Activated CD8-positive, alpha-beta memory T cell treated with anti-CD3 and anti-CD28 coated beads, Interleukin-2, amount 50 U/mL, for 24 hours (primary cell): Measurements from ENCODE around the gene LAMC1.

Experiments used
- DNase-seq: peaks from one replicate; pipeline ENCODE4 v3.0.0-alpha.2; 2020; ENCODE audit errors: extremely low read depth

The LAMC1 gene

DNA sequence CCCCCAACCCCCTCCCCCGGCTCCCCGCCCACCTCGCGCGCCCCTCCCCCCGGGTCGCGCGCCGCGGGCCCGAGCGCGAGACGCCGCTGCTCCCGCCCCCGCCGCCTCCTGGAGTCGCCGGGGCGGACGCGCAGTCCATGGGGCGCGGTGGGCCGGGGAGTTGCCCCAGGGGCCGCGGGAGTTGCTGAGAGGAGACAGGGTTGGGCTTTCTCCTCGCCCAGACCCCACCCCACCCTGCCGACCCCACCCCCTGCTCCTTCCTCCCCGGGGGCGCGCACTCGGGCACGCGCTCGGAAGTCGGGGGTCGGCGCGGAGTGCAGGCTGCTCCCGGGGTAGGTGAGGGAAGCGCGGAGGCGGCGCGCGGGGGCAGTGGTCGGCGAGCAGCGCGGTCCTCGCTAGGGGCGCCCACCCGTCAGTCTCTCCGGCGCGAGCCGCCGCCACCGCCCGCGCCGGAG is at the start of gene LAMC1:
LAMC1 (plus strand) TSS at position 275 of the 455 bp plus-strand sequence. CDS start 297 bp downstream, outside the sequence.
- no peak for DNase-seq

DNA sequence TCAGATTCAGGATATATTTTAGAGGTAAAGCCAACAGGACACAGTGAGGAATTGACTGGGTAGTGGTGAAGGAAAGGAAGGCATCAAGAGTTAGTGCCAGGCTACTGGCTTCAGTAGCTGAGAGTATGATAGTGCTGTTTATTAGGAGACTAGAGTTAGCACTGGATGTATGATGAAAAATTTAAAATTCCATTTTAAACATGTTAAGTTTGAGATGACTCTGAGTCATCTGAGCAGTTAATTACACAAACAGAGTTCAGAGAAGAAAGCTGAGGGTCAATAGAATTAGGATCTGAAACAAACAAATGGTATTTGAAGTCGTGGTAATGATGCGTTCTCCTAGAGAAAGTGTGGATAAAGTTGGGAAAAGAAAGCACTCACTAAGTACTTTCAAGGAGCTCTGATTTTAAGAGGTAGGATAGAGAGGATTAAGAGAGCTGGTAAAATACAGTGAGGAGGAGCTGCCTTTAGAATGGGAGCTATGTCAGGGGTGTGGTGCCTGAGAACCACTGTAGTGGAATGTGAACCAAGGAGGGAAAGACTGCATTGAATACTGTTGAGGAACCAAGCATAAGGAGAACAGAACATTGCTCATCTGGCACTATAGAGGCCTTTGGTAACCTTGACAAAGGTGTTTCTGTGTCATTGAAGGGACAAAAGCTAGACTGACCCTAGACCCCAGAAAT is 48.6 kb upstream of the LAMC1 start:
- DNase-seq = no peak

GRCh38 chr1:182977480-182977879 is 45.7 kb upstream of the LAMC1 start:
- DNase-seq = no peak

DNA sequence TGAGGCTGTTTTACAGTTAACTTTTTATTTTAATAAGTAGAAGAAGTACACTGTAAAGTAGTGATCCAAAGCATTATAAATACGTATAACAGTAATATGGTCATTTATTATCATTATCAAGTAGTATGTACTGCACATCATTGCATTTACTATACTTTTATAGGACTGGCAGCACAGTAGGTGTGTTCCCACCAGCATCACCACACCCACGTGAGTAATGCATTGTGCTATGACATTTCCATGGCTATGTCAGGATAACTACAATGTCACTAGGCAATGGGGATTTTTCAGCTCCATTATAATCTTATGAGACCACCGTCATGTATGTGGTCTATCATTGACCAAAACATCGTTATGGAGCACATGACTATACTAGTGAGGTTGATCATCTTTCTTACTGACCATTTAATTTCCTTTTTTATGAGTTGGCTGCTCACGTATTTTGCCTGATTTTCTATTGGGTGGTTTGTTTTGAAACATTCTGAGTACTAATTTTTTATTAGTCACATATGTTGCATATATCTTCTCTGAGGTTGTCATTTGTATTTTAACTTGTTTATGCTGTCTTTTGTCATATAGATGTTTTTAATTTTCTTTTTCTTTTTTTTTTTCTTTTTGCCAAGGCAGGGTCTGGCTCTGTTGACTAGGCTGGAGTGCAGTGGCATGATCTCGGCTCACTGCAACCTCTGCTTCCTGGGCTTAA is 44.9 kb upstream of the LAMC1 start:
- DNase-seq = no peak

- no peak for DNase-seq
Observed at GRCh38 chr1:182984138-182984537, 39.1 kb upstream of the LAMC1 start.

GRCh38 chr1:182984621-182985020 is 38.6 kb upstream of the LAMC1 start:
- DNase-seq = no peak

DNA sequence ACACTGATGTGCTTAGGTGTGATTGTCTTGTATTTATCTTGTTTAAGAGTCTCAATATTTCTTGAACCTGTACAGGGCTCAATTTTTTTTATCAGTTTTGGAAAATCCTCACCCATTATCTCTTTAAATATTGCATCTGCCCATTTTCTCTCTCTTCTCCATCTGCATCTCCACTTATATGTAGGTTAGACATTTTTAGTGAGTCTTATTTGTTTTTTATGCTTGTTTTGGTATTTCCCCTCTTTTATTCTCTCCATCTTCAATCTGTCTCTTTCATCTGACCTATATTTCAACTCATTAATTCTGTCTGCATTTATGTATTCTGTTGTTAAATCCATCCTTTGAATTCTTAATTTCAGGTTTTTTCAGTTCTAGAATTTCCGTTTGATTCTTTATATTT is 37.3 kb upstream of the LAMC1 start:
- DNase-seq = no peak

DNA sequence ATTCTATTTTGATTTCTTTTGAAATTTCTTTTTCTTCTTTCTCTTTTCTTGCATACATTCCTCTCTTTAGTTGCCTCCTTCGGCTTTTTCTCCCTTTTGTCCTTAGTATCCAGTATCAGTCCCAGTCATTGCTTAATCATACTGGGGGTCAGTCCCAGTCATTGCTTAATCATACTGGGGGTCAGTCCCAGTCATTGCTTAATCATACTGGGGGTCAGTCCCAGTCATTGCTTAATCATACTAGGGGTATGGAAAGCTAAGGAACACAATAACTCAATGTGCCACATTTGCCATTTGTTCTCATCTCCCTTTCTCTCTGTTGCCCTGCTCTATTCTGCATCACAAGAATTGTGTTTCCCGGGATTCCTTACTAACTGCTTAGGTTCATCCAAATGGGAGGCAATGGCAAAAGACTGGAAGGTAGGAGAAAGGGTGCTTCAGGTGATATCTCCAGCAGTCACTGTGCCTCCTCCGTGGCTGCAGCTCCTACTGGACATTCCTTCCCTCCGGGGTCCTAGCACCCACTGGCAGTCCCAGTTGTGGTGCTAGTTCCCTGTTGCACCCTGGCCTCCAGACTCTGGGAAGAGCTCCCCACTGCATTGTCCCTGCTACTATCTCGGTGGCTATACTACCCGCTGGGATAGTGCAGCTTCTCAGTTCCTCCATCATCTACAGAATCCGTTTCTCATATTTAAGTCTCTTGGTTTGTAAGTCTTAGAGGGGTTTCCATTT is 32.6 kb upstream of the LAMC1 start:
- DNase-seq = no peak

DNA sequence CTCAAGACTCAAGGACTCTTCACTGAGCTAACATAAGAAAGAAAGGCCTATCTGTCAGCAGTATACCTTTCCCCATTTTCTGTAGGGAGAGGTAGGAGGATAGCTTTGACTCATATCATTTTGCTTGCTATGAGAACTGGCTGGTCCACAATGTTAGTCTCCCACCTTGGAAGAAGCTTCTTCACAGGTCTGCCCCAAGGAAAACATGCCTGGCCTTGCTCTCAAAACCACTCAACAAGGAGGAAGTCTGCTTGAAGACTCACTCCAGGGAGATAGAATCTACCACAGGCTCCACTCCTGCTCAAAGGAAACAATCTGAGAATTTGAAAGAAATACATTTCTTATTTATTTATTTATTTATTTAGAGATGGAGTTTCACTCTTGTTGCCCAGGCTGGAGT is 29.5 kb upstream of the LAMC1 start:
- no peak for DNase-seq

DNA sequence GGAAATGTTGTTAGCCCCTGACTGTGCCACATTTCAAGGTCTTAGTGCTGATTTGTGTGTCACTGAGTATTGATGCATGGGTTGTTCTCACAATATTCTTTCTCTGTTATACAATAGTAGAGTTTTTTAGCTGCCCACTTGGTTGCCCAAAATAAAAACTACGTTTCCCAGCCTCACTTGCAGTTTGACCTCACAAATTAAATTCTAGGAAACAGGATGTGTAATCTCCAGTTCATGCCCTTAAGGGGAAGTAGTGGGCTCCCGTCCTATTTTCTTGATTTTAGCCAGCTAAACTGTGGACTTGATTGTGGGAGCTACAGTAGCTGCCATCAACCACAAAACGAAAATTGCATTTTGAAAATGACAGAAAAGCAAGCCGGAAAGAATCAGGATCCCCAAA is 27.3 kb upstream of the LAMC1 start:
- DNase-seq = no peak

DNA sequence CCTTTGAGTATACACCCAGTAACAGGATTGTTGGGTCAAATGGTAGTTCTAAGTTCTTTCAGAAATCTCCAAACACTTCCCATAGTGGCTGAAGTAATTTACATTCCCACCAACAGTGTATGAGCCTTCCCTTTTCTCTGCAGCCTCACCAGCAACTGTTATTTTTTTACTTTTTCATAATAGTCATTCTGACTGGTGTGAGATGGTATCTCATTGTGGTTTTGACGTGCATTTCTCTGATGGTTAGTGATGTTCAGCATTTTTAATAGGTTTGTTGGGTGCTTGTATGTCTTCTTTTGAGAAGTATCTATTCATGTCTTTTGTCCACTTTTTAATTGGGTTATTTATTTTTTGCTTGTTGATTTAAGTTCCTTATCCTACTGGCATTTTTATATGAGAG is 26.4 kb upstream of the LAMC1 start:
- no peak for DNase-seq

- no peak for DNase-seq
Observed at GRCh38 chr1:182998482-182998881, 24.7 kb upstream of the LAMC1 start.

- DNase-seq = no peak
Observed at GRCh38 chr1:183000167-183000962, 22.9 kb upstream of the LAMC1 start.

DNA sequence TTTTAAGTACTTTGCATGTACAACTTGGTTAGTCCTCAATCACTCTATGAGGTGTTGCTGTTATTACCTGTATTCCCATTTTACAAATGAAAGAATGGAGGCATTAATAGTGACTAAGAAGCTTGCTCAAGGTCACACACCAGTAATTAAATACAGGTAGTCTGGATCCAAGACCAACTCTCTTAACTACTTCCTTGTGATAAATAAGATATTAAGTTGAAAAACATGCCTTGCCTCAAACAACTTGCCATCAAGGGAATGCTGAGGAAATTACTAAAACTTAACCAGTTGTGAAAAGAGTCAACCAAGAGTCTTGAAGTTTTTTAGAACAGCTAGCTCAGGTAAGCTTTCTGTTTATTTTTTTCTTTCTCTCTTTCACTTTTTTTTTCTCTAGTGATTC is 21.0 kb upstream of the LAMC1 start:
- DNase-seq = no peak

- no peak for DNase-seq
Observed at GRCh38 chr1:183002797-183003196, 20.4 kb upstream of the LAMC1 start.

DNA sequence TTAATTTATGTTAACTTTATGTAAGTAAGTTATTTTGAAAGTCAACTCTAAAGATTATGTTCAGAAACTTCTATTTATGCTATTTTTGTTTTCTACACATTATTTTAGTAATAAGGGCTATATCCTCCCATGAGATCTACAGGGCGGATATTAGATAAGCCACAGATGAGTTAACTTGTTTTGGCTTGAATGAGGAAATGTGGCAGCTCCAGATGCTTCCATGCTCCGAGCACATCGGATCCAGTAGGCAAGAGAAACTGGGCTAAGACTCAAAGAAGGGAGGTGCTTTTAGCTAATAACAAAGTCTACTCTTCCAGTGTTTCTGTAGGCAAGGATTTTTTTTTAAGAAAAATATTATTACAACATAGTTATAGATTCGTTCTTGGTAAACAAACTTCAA is 20.0 kb upstream of the LAMC1 start:
- no peak for DNase-seq

DNA sequence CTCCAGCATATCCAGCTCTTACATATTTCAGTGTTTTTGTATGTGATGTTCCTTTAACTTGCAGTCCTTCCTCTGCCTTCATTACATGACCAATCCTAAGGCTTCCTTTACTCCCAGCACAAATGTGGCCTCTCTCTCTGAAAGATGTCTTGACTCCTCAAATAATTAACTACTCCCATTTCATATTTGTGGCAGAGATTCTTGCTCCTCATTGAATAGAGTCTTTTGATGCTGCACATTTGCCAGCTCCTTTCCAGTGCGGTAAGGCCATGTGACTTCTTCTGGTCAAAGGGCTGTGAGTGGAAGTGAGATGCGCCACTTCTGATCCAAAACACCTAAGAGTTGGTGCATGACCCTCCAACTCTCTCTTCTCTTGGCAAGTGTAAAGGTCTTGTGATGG is 19.1 kb upstream of the LAMC1 start:
- no peak for DNase-seq

- no peak for DNase-seq
Observed at GRCh38 chr1:183011859-183012258, 11.4 kb upstream of the LAMC1 start.

- no peak for DNase-seq
Observed at GRCh38 chr1:183012301-183012994, 10.8 kb upstream of the LAMC1 start.

DNA sequence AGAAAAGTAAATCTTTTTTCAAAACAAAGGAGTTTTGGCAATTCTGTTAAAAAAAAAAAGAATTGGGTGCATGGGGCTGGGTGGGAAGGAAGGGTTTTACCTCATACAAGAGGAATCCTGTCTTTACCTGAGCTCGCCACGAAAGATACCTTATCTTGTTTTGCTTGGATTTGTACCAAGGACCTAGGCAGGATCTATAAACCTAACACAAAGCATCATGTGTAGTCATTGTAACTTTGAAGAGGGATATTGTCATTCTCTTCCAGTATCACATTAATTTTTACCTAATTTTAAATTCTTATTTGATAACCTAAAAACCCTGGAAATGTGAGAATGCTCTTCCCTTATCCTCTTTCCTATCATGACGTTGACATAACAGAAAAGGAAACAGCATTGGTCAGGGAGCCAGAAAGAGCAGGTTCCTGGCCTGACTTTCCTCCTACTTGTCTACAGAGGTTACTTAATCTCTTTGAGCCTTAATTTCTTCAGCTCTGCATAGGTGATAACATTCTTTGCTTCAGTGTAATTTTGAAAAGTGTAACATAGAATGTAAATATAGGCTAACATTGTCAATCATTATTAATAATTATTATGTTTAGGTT is 4.0 kb upstream of the LAMC1 start:
- no peak for DNase-seq

DNA sequence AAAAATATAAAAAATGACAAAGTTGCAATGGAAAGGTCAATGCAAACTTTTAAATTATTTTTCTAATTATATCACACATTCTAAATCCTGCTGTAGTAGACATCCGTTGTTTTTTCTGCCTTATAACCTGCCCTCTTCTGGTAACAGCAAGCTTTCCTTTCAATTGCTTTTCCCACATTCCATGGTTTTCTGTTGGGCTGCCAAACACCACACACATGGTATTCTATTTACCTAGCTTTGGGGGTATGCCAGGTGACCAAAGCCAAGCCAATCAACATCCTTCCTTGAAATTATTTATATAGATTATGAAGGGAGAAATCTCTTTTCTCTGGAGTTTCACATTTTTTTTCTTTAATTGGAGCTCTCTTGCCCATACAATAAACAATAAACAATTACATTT is 3.4 kb upstream of the LAMC1 start:
- DNase-seq = no peak
